Ascending aorta (tissue), 2 donors: Measurements from ENCODE around the gene HHAT. TPM values are rescaled to one million over a fixed set of nuclear protein-coding genes. Genes with fewer than 3 reads are reported as not detected.
A peak's percentile ranks its signal among the peaks of the same experiment; 100 is the strongest.

Experiments
- DNase-seq, 2 donors: peaks; one replicate each; pipeline ENCODE4 v3.0.0-alpha.2; 2019; ENCODE audit warnings: low spot score in 2 of 2
- H3K27ac ChIP-seq, 2 donors: fragments of 200-600 bp; sonication (generic); one replicate each; pipeline ENCODE4 v1.5.1; 2016 to 2017; ENCODE audit warnings: mild to moderate bottlenecking in 1 of 2
- H3K27me3 ChIP-seq: fragments of 200-600 bp; sonication (generic); one replicate; pipeline ENCODE4 v1.5.1; 2017
- H3K36me3 ChIP-seq, 2 donors: fragments of 200-600 bp; sonication (generic); one replicate each; pipeline ENCODE4 v1.5.1; 2016
- H3K4me1 ChIP-seq, 2 donors: fragments of 200-600 bp; sonication (generic); one replicate each; pipeline ENCODE4 v1.5.1; 2016 to 2017; ENCODE audit warnings: mild to moderate bottlenecking in 1 of 2
- H3K4me3 ChIP-seq, 2 donors: fragments of 200-600 bp; sonication (generic); one replicate each; pipeline ENCODE4 v1.5.1; 2016 to 2017; ENCODE audit warnings: mild to moderate bottlenecking in 1 of 2
- H3K9me3 ChIP-seq, 2 donors: fragments of 200-600 bp; sonication (generic); one replicate each; pipeline ENCODE4 v1.5.1; 2016
- intact Hi-C: fragments of 100-400 bp; cut with DNase I; formaldehyde crosslinking; loops from one replicate; pipeline ENCODE4 v1.15.1; 2023
- total RNA-seq: library from RNA; depleted of rRNA; stranded (reverse); fragments of >200 nt; gene quantifications from one replicate; pipeline ENCODE4 v1.1.0, GENCODE V29; 2016
- TF ChIP-seq, protein P1 (sequence below), 3 experiments: fragments of 200-600 bp in 2 of 3; fragments of 450-650 bp in 1 of 3; sonication (generic) in 2 of 3; IDR thresholded peaks; one replicate each; pipeline ENCODE4 v1.5.1; 2016 to 2019; ENCODE audit warnings: antibody characterized with exemption in 3 of 3, mild to moderate bottlenecking in 1 of 3, moderate library complexity in 1 of 3

HHAT gene
- total RNA-seq, 1 donor from 2014 or later: 1.2 TPM

DNA sequence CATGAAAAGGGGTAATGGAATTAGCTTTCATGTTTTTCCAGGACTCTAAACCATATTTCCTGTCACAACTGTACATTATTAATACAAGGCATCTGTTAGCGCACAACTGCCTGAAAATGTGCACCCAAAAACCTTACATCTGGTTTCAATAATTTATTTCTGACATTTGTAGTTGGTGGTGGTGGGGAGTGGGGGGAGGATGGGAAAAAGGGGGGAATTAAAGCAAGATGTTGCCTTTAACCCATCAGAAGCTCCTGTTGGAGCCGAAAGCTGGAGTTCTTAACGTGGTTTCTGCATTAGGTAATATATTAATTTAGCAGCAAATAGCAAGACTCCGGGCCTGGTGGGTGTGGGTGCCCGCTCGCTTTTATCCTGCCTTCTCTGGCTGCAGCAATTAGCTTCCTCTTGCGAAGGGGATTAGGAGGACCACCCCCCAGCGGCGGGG, 36.9 kb upstream of the HHAT start:
- TF ChIP-seq, protein P1, sequence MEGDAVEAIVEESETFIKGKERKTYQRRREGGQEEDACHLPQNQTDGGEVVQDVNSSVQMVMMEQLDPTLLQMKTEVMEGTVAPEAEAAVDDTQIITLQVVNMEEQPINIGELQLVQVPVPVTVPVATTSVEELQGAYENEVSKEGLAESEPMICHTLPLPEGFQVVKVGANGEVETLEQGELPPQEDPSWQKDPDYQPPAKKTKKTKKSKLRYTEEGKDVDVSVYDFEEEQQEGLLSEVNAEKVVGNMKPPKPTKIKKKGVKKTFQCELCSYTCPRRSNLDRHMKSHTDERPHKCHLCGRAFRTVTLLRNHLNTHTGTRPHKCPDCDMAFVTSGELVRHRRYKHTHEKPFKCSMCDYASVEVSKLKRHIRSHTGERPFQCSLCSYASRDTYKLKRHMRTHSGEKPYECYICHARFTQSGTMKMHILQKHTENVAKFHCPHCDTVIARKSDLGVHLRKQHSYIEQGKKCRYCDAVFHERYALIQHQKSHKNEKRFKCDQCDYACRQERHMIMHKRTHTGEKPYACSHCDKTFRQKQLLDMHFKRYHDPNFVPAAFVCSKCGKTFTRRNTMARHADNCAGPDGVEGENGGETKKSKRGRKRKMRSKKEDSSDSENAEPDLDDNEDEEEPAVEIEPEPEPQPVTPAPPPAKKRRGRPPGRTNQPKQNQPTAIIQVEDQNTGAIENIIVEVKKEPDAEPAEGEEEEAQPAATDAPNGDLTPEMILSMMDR (IDR thresholded peaks at IDR 0.05): no peak
- peak in 1 of 2 donors; percentile 75 for DNase-seq

DNA sequence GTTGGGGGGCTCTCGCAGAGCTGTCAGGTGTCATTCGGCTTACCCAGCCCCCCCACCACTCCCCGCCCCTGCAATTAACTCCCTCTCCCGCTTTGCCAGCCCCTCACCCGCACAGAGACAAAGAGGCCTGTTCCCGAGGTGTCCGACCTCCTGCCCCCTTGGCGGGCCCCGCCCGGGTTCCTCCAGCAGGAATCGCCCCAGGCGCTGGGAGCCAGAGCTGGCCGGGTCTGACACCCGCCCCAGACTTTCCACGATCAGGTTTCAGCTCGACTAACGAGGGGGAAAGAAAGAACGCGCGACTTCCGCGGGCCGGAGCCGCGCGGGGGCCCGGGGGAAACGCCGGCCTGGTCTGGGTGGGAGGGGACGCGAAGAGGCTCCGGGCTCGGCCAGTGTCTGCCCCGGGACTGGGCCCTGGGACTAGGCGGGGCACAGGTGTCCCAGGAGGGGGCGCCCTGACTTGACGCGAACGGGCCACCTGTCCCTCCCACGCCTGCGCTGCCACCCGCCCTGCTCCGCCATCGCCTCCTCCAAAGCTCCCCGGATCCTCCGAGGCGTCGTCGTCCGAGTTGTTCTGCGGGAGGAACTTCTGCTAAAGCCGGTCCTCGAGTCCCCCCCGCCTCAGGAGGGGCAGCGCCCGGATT, 36.4 kb upstream of the HHAT start:
- DNase-seq: peak in 1 of 2 donors; percentile 70
- Histone ChIP-seq H3K4me3 (peak overlapping the region; percentile 47 to 64), H3K4me1 (peaks cover 14 to 31% of the 10 kb centered on the region in 2 donors), H3K36me3 (no peaks in the 10 kb centered on the region), H3K27ac (peak overlapping the region; percentile 88 to 93), H3K27me3 (no peaks in the 10 kb centered on the region), H3K9me3 (no peaks in the 10 kb centered on the region)
- intact Hi-C loops: loop anchor here (2.0 kb wide), 3 partner anchors 18 to 60 kb away; partner anchors contain the start of gene SERTAD4
- TF ChIP-seq, protein P1 (IDR thresholded peaks at IDR 0.05): peak in 2 of 3 experiments; percentile 22 to 45

More for the DNA sequence above, 36.9 kb upstream of the HHAT start:
- H3K4me1 ChIP-seq: peaks cover 14 to 31% of the 10 kb centered on the region in 2 donors
- no peaks in the 10 kb centered on the region for H3K27me3 ChIP-seq
- peak overlapping the region; percentile 88 to 93 for H3K27ac ChIP-seq
- H3K36me3 ChIP-seq: no peaks in the 10 kb centered on the region
- H3K4me3 ChIP-seq: peak overlapping the region; percentile 47 to 64
- intact Hi-C loops: loop anchor here (2.0 kb wide), 3 partner anchors 19 to 59 kb away; partner anchors contain the start of gene SERTAD4
- no peaks in the 10 kb centered on the region for H3K9me3 ChIP-seq

DNA sequence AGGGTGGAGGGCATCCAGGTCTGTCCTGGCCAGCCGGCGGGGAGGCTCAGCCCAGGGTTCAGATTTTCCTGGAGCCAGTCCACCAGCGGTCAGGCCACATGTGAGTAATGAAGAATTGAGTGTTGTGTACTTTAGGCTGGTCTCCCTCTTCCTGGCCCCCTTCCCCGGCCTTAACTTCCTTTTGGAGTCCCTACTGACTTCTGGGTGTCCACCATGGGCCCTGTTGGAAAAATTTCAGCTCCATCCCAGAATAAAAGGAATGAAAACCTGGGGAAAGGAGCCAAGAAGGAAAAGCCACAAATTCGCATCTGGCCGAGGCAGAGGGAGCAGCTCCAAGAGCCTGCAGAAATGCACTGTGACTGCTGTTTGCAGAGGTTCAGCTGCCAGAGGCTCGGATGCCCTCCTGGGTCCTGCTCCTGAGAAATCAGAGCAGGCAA, 35.5 kb upstream of the HHAT start:
- intact Hi-C loops: loop anchor here (1.0 to 2.0 kb wide), 5 partner anchors 18 to 60 kb away; partner anchors contain the start of gene SERTAD4
- peak; percentile 23 to 91 for DNase-seq
- Histone ChIP-seq H3K36me3 (no peaks in the 10 kb centered on the region), H3K27ac (peak overlapping the region; percentile 88 to 93), H3K4me3 (peak overlapping the region; percentile 47 to 64), H3K27me3 (no peaks in the 10 kb centered on the region), H3K4me1 (peaks cover 14 to 31% of the 10 kb centered on the region in 2 donors), H3K9me3 (no peaks in the 10 kb centered on the region)
- TF ChIP-seq, protein P1 (IDR thresholded peaks at IDR 0.05): no peak

DNA sequence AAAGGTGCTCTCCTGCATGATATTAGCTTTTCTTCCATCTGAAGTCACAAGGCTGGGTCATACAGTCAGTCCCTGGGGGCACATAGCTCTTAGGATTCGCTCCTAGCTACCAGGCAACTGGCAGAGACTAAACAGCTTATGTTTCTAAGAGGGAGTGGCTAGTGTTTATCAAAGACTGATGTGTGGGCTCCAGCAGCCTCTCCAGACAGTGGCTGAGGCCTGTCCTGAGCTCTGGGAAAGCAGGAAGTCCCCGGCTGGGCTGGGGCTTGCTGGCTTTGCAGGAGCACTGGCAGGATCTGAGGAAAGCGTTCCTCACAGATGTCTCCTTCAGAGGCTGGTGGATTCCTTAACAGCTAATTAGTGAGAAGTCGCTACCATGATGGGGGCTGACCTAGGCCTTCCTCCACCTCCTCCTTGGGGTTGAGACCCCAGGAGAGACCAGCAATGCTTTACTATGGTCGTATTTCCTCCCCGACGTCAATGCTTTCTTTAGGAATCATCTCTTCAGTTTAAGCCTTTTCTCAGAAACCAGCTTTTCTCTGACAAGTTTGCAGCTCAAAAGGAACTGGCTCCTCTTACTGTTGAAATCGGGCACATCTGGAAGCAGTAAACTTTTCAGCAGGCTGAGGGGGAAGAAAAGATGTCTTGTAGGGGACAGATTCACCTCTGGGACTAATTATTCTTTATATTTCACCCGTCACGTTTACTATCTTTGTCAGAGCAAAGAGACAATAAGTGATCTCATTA, 33.5 kb upstream of the HHAT start:
- DNase-seq: peak in 1 of 2 donors; percentile 71
- intact Hi-C loops: no loop called here
- H3K4me1 ChIP-seq: peaks cover 14 to 31% of the 10 kb centered on the region in 2 donors

DNA sequence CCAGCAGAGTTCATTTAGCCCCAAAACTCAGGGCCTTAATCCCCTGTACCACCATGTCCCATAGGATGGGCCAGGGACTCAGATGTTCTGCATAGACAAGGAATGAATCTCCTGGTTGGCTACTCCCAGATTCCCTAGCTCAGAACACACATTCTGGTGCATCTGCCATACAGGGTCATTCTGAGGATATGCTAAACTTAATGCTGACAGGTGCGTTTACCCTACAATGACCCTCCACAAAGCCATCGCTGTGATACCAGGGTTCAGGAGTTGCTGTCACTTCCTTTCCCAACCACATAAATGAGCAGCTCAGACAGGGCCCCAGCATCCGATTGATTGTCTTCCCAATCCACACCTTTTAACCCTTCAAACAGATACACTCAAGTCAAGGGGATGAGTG, 32.0 kb upstream of the HHAT start:
- DNase-seq: no peak
- intact Hi-C loops: no loop called here
- H3K4me1 ChIP-seq: peaks cover 14 to 31% of the 10 kb centered on the region in 2 donors

More for the DNA sequence above, 33.5 kb upstream of the HHAT start:
- TF ChIP-seq, protein P1 (IDR thresholded peaks at IDR 0.05): no peak
- Histone ChIP-seq H3K36me3 (no peaks in the 10 kb centered on the region), H3K4me3 (no peak overlapping the region), H3K27me3 (no peaks in the 10 kb centered on the region), H3K27ac (peak overlapping the region; percentile 88 to 93), H3K9me3 (no peaks in the 10 kb centered on the region)

More for the DNA sequence above, 32.0 kb upstream of the HHAT start:
- Histone ChIP-seq H3K27ac (no peak overlapping the region), H3K9me3 (no peaks in the 10 kb centered on the region), H3K36me3 (no peaks in the 10 kb centered on the region), H3K4me3 (no peak overlapping the region), H3K27me3 (no peaks in the 10 kb centered on the region)
- TF ChIP-seq, protein P1 (IDR thresholded peaks at IDR 0.05): no peak
